Loucy (cell line): Measurements from ENCODE around the gene SYNGR4.

Experiments
- H2AFZ ChIP-seq: fragments of 200-600 bp; sonication (generic); 2 replicates; pipeline ENCODE4 v1.6.0; 2016; ENCODE audit warnings: antibody characterized with exemption, mild to moderate bottlenecking, low read length, moderate library complexity
- H3F3A ChIP-seq: fragments of 200-600 bp; 2 replicates; pipeline ENCODE4 v1.6.0; 2016; ENCODE audit warnings: antibody characterized with exemption, low read depth, mild to moderate bottlenecking
- H3K27me3 ChIP-seq: fragments of 200-600 bp; sonication (generic); 2 replicates; pipeline ENCODE4 v1.6.1; 2014; ENCODE audit warnings: low read length, mild to moderate bottlenecking; ENCODE audit not compliant: insufficient read depth, poor library complexity, severe bottlenecking
- H3K36me3 ChIP-seq: fragments of 200-600 bp; sonication (generic); 2 replicates; pipeline ENCODE4 v1.6.1; 2016; ENCODE audit warnings: low read length; ENCODE audit not compliant: insufficient read depth
- H3K4me1 ChIP-seq: fragments of 200-600 bp; sonication (generic); 2 replicates; pipeline ENCODE4 v1.5.1; 2014; ENCODE audit warnings: low read length, mild to moderate bottlenecking; ENCODE audit not compliant: insufficient read depth, poor library complexity, severe bottlenecking
- H3K4me2 ChIP-seq: fragments of 200-600 bp; sonication (generic); 2 replicates; pipeline ENCODE4 v1.6.0; 2014; ENCODE audit warnings: antibody characterized with exemption, low read length, low read depth, mild to moderate bottlenecking; ENCODE audit not compliant: poor library complexity, severe bottlenecking
- H3K4me3 ChIP-seq: fragments of 200-600 bp; sonication (generic); 2 replicates; pipeline ENCODE4 v1.5.1; 2014; ENCODE audit warnings: low read length, mild to moderate bottlenecking, mixed read lengths; ENCODE audit not compliant: poor library complexity, severe bottlenecking
- H3K79me2 ChIP-seq: fragments of 200-600 bp; sonication (generic); 2 replicates; pipeline ENCODE4 v1.6.1; 2014; ENCODE audit warnings: low read length; ENCODE audit not compliant: insufficient read depth
- H3K9ac ChIP-seq: fragments of 200-600 bp; sonication (generic); 2 replicates; pipeline ENCODE4 v1.6.0; 2014; ENCODE audit warnings: mild to moderate bottlenecking, low read depth, low read length, moderate library complexity; ENCODE audit not compliant: poor library complexity, severe bottlenecking
- H3K9me2 ChIP-seq: fragments of 200-600 bp; sonication (generic); replicated peaks from 2 replicates; pipeline ENCODE4 v1.6.1; 2016; ENCODE audit warnings: low read depth, low read length, mixed read lengths
- H3K9me3 ChIP-seq: fragments of 200-600 bp; sonication (generic); 2 replicates; pipeline ENCODE4 v1.6.1; 2014; ENCODE audit warnings: mild to moderate bottlenecking, antibody characterized with exemption, low read length, low read depth; ENCODE audit not compliant: insufficient read depth
- H4K20me1 ChIP-seq: fragments of 200-600 bp; sonication (generic); 2 replicates; pipeline ENCODE4 v1.6.0; 2014; ENCODE audit warnings: antibody characterized with exemption, low read length, mild to moderate bottlenecking; ENCODE audit not compliant: insufficient read depth, poor library complexity, severe bottlenecking
- CTCF ChIP-seq: fragments of 200-600 bp; sonication (generic); conservative IDR thresholded peaks from 2 replicates; pipeline ENCODE4 v1.5.1; 2014; ENCODE audit warnings: mild to moderate bottlenecking, antibody characterized with exemption, low read length
- EZH2phosphoT487 ChIP-seq: fragments of 200-600 bp; IDR thresholded peaks from 2 replicates; pipeline ENCODE4 v1.6.1; 2018; ENCODE audit warnings: antibody characterized with exemption, mild to moderate bottlenecking, moderate library complexity, borderline replicate concordance

Gene SYNGR4

GRCh38 chr19:48348045-48348444, 16.1 kb upstream of the SYNGR4 start:
- H3K9ac ChIP-seq: no peak overlapping the region
- no peaks in the 10 kb centered on the region for H4K20me1 ChIP-seq

GRCh38 chr19:48348737-48349136, 15.4 kb upstream of the SYNGR4 start:
- Histone ChIP-seq H3K9me3 (no peaks in the 10 kb centered on the region), H2AFZ (no peak overlapping the region), H3K4me2 (no peak overlapping the region), H3K4me1 (no peaks in the 10 kb centered on the region), H4K20me1 (no peaks in the 10 kb centered on the region), H3K9ac (no peak overlapping the region), H3K27me3 (no peaks in the 10 kb centered on the region), H3K9me2 (no peaks in the 10 kb centered on the region), H3F3A (no peaks in the 10 kb centered on the region), H3K36me3 (no peaks in the 10 kb centered on the region), H3K4me3 (no peak overlapping the region), H3K79me2 (no peaks in the 10 kb centered on the region)
- TF ChIP-seq EZH2phosphoT487 (no peak), CTCF (no peak)

More at GRCh38 chr19:48348045-48348444, 16.1 kb upstream of the SYNGR4 start:
- no peak for TF ChIP-seq EZH2phosphoT487
- no peak for TF ChIP-seq CTCF
- no peaks in the 10 kb centered on the region for H3K9me3 ChIP-seq
- H3K4me1 ChIP-seq: no peaks in the 10 kb centered on the region
- H3K4me2 ChIP-seq: no peak overlapping the region
- H2AFZ ChIP-seq: no peak overlapping the region
- H3K4me3 ChIP-seq: no peak overlapping the region
- H3F3A ChIP-seq: no peaks in the 10 kb centered on the region
- no peaks in the 10 kb centered on the region for H3K79me2 ChIP-seq
- no peaks in the 10 kb centered on the region for H3K27me3 ChIP-seq
- H3K36me3 ChIP-seq: peaks cover 3% of the 10 kb centered on the region; the same call in 1 of the 2 replicates
- H3K9me2 ChIP-seq: no peaks in the 10 kb centered on the region

- no peak overlapping the region for H3K4me2 ChIP-seq
- H3K4me3 ChIP-seq: no peak overlapping the region
- no peaks in the 10 kb centered on the region for H4K20me1 ChIP-seq
- no peak overlapping the region for H2AFZ ChIP-seq
- H3K36me3 ChIP-seq: no peaks in the 10 kb centered on the region
- no peaks in the 10 kb centered on the region for H3K4me1 ChIP-seq
- H3K9me2 ChIP-seq: no peaks in the 10 kb centered on the region
- no peaks in the 10 kb centered on the region for H3K79me2 ChIP-seq
- H3K27me3 ChIP-seq: no peaks in the 10 kb centered on the region
- TF ChIP-seq EZH2phosphoT487 (no peak), CTCF (no peak)
- no peaks in the 10 kb centered on the region for H3K9me3 ChIP-seq
- H3K9ac ChIP-seq: no peak overlapping the region
- no peaks in the 10 kb centered on the region for H3F3A ChIP-seq
Observed at GRCh38 chr19:48350856-48351255, 13.3 kb upstream of the SYNGR4 start.
